ENCODE measurements around the gene CEP135. TPM values are rescaled to one million over a fixed set of nuclear protein-coding genes. Genes with fewer than 3 reads are reported as not detected.

CEP135 gene, protein sequence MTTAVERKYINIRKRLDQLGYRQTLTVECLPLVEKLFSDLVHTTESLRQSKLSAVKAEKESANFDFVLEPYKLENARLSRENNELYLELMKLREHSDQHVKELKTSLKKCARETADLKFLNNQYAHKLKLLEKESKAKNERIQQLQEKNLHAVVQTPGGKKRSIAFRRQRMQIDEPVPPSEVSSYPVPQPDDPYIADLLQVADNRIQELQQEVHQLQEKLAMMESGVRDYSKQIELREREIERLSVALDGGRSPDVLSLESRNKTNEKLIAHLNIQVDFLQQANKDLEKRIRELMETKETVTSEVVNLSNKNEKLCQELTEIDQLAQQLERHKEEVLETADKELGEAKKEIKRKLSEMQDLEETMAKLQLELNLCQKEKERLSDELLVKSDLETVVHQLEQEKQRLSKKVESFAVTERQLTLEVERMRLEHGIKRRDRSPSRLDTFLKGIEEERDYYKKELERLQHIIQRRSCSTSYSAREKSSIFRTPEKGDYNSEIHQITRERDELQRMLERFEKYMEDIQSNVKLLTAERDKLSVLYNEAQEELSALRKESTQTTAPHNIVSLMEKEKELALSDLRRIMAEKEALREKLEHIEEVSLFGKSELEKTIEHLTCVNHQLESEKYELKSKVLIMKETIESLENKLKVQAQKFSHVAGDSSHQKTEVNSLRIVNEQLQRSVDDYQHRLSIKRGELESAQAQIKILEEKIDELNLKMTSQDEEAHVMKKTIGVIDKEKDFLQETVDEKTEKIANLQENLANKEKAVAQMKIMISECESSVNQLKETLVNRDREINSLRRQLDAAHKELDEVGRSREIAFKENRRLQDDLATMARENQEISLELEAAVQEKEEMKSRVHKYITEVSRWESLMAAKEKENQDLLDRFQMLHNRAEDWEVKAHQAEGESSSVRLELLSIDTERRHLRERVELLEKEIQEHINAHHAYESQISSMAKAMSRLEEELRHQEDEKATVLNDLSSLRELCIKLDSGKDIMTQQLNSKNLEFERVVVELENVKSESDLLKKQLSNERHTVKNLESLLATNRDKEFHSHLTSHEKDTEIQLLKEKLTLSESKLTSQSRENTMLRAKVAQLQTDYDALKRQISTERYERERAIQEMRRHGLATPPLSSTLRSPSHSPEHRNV
- 5.2 and 6.7 TPM in 2 replicates for polyA plus RNA-seq
- polyA minus RNA-seq: 11.7 and 14.5 TPM in 2 replicates

DNA sequence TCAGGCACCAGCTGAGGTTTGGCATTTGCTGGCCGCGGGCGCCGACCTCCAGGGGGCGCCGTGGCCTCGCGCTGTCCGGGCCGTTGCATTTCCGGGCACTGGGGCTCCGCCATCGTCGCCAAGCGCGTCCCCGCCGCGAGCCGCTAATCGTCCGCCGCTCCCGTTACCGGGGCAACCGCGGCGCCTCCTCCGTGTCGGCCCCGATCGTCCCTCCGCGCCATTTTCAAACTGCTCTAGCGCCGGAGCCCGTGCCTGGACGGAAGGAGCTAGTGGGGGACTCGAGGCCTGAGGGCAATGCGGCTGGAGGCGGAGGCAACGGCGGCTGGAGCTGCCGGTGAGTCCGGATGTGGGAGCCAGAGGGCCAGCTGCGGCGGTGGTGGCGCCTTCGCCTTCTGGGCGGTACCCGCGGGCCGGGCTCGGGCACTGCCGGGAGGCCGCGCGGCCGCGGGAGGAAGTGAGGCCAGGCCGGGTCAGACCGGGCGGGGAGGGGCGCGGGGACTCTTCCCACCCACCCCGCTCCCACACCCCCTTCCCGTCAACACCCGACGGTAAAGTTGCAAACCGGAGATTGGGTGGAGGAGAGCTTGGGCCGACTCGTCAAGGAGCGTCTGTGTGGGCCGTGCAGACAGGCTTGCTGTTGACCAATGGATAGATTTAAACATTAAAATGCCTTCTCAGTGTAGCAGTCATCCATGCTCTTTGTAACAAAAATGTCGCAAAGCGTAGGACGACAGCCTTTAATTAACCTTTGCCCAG is at the start of gene CEP135:
TSS of gene CEP135 (plus strand) at position 220 of the 756 bp plus-strand sequence. CDS start 3,186 bp downstream, outside the sequence.
- H3K4me3 ChIP-seq (ENCODE audit: low read length): peak within 1 kb of the TSS; percentile 88
- no peak within 1 kb of the TSS for H3K27ac ChIP-seq (ENCODE audit: low read length)
- peak within 1 kb of the TSS; percentile 37 for H3K4me2 ChIP-seq (ENCODE audit: low read length)
- no peaks in the 10 kb centered on the region for H4K20me1 ChIP-seq (ENCODE audit: insufficient read depth)
- H3K36me3 ChIP-seq (ENCODE audit: insufficient read depth, low read length): no peaks in the 10 kb centered on the region
- peak within 1 kb of the TSS; percentile 91 for H2AFZ ChIP-seq (ENCODE audit: low read depth, low read length)
- no peaks in the 10 kb centered on the region for H3K27me3 ChIP-seq (ENCODE audit: insufficient read depth, low read depth, low read length)
- H3K79me2 ChIP-seq (replicated peaks; ENCODE audit: insufficient read depth, low read length): peaks cover 24% of the 10 kb centered on the region
- TF ChIP-seq, protein P1, sequence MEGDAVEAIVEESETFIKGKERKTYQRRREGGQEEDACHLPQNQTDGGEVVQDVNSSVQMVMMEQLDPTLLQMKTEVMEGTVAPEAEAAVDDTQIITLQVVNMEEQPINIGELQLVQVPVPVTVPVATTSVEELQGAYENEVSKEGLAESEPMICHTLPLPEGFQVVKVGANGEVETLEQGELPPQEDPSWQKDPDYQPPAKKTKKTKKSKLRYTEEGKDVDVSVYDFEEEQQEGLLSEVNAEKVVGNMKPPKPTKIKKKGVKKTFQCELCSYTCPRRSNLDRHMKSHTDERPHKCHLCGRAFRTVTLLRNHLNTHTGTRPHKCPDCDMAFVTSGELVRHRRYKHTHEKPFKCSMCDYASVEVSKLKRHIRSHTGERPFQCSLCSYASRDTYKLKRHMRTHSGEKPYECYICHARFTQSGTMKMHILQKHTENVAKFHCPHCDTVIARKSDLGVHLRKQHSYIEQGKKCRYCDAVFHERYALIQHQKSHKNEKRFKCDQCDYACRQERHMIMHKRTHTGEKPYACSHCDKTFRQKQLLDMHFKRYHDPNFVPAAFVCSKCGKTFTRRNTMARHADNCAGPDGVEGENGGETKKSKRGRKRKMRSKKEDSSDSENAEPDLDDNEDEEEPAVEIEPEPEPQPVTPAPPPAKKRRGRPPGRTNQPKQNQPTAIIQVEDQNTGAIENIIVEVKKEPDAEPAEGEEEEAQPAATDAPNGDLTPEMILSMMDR (IDR thresholded peaks at IDR 0.05; ENCODE audit: poor library complexity, severe bottlenecking): peak; percentile 99
- peak; percentile 93 for TF ChIP-seq RAD21 (conservative IDR thresholded peaks at IDR 0.05)
- TF ChIP-seq POLR2AphosphoS5 (IDR thresholded peaks at IDR 0.05): peak; percentile 75
- TF ChIP-seq MXI1 (conservative IDR thresholded peaks at IDR 0.05; ENCODE audit: poor library complexity, severe bottlenecking): peak; percentile 99
- TF ChIP-seq SMC3 (conservative IDR thresholded peaks at IDR 0.05; ENCODE audit: poor library complexity): peak; percentile 97
- peak; percentile 58 for TF ChIP-seq EP300 (conservative IDR thresholded peaks at IDR 0.05; ENCODE audit: poor library complexity, severe bottlenecking)
- no peak for TF ChIP-seq EZH2 (IDR thresholded peaks at IDR 0.05; ENCODE audit: borderline replicate concordance, insufficient read depth, low read length, poor library complexity, severe bottlenecking)
- TF ChIP-seq, protein P2, sequence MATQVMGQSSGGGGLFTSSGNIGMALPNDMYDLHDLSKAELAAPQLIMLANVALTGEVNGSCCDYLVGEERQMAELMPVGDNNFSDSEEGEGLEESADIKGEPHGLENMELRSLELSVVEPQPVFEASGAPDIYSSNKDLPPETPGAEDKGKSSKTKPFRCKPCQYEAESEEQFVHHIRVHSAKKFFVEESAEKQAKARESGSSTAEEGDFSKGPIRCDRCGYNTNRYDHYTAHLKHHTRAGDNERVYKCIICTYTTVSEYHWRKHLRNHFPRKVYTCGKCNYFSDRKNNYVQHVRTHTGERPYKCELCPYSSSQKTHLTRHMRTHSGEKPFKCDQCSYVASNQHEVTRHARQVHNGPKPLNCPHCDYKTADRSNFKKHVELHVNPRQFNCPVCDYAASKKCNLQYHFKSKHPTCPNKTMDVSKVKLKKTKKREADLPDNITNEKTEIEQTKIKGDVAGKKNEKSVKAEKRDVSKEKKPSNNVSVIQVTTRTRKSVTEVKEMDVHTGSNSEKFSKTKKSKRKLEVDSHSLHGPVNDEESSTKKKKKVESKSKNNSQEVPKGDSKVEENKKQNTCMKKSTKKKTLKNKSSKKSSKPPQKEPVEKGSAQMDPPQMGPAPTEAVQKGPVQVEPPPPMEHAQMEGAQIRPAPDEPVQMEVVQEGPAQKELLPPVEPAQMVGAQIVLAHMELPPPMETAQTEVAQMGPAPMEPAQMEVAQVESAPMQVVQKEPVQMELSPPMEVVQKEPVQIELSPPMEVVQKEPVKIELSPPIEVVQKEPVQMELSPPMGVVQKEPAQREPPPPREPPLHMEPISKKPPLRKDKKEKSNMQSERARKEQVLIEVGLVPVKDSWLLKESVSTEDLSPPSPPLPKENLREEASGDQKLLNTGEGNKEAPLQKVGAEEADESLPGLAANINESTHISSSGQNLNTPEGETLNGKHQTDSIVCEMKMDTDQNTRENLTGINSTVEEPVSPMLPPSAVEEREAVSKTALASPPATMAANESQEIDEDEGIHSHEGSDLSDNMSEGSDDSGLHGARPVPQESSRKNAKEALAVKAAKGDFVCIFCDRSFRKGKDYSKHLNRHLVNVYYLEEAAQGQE (IDR thresholded peaks at IDR 0.05; ENCODE audit: borderline replicate concordance): no peak
- no peak for TF ChIP-seq TAF1 (IDR thresholded peaks at IDR 0.05; ENCODE audit: low read depth)
- H3F3A ChIP-seq (ENCODE audit: insufficient read depth, low read length, poor library complexity, severe bottlenecking): no peaks in the 10 kb centered on the region
- no peaks in the 10 kb centered on the region for H3K9me2 ChIP-seq (ENCODE audit: insufficient read depth, low read length)
- peak within 1 kb of the TSS; percentile 59 for H3K9ac ChIP-seq (ENCODE audit: low read length)
- H3K9me3 ChIP-seq (ENCODE audit: low read length): no peaks in the 10 kb centered on the region
